Measurements from ENCODE around the gene AGAP6.
"Not testable (repeated sequence)": the region's sequence is repeated elsewhere in the genome, so short reads cannot be mapped to it uniquely, and the experiment has no call there.

GRCh38 chr10:50056654-50057053 is 68.4 kb downstream of the AGAP6 start:
- not testable (repeated sequence) for TF ChIP-seq POLR2A (IDR thresholded peaks at IDR 0.05; ENCODE audit: low read depth, low read length); MAX (IDR thresholded peaks at IDR 0.05; ENCODE audit: insufficient read depth, insufficient read length); EZH2 (IDR thresholded peaks at IDR 0.05; ENCODE audit: borderline replicate concordance, low read depth, low read length, severe bottlenecking); CTCF (IDR thresholded peaks at IDR 0.05; ENCODE audit: extremely low read depth in 1 of 2, insufficient read depth in 1 of 2, low read depth in 1 of 2, low read length in 2 of 2)
